Measurements from ENCODE around the gene ST8SIA1.

The ST8SIA1 gene

DNA sequence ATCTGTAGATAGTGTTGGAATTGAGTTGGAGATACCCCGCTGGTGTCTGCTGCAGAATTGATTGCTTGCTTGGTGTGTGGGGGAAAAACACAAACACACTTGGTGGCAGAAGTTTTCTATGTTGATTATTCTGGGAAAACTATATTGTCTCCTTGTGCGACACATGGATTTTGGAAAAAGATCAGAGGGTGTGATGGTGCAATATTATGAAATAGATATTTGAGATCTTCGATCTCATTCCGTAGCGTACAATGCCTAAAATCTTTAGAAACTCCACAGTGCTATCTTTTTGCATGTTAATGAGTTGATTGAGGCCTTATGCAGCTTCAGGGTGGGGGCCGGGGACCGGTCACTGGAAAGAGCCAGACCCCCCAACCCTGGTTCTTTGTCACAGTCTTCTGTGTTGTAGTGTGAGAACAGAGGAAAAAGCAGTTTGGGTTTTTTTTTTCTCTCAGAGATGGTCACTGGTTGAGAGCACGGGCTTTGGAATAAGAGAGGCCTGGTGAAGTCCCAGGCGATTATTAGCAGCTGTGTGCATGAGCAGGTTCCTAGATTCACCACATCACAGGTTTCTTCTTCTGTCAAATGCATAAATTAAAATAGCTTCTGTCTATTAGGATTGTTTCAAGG is 88.2 kb downstream of the ST8SIA1 start:
- DNase-seq (ENCODE audit: low spot score): no peak
- FAIRE-seq: no peak

DNA sequence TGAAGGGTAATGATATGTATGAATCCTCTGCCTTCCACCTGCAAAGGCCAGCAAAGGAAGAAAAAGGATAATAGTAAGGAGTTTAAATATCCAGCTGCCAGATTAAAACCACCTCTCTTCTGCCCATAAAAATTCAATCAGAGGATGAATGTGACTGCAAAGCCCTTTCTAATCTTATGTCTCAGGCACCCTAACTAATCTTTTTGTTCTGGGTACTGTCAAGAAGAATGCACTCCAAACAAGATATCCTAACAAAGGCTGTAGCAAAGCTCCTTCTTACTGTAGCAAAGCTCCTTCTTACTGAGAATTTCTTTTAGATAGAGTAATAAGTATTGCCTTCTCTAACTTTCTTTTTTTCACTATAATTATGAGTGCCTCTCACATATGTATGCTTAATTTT is 91.8 kb downstream of the ST8SIA1 start:
- DNase-seq (ENCODE audit: low spot score) (no peak), FAIRE-seq (no peak)

DNA sequence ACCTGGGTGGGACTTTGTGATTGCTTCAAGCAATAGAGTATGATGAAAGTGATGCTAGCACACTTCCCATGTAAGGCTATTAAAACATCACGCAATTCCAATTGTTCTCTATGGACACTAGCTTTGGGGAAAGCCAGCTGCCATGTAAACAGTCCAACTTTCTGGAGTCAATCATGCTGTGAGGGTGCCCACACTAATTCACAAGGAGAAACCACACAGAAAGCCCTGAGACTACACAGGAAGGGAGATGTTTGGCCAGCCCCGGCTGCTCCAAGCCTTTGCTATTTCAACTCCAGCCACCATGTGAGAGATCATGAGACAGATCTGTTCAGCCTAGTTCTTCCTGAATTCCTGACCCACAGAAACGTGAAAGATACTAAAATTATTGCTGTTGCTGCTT is 96.3 kb downstream of the ST8SIA1 start:
- DNase-seq (ENCODE audit: low spot score) (no peak), FAIRE-seq (no peak)

DNA sequence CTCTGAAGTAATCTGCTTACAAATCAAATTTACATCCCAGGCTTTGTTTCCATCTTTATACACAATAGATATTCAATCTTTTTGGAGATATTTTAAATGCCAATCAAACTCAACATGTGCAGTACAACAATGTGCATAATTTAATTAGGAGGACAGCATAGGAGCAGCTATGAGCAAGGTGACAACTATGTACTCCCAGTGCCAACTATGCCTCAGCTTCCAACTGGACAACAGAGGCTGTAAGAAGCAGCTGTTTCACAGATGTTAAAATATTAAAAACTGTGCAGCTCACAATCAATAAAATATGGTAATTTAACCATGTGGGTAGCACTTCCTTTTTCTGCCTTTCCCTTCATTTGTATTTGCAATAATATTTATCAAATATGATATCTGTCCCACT is 99.9 kb downstream of the ST8SIA1 start:
- DNase-seq (ENCODE audit: low spot score) (no peak), FAIRE-seq (no peak)

DNA sequence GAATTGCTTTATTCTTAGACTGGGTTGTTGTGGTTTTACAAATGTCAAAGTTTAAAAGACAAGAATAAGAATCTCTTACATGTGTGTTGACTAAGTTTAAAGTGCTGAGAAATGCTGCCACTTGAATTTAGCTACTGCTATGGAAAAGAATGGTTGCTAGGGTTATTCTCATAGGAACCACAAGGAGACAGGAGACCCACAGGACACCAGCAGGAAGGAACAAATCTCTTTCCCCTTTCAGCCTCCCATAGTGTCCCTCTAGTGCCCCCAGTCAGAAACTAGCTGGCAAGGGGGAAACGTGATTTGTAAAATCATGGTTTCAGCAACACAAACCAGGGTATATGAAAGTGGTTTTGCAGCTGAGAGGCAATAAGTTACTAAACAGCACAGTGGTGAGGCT is 102.7 kb downstream of the ST8SIA1 start:
- DNase-seq (ENCODE audit: low spot score): no peak
- FAIRE-seq: no peak

DNA sequence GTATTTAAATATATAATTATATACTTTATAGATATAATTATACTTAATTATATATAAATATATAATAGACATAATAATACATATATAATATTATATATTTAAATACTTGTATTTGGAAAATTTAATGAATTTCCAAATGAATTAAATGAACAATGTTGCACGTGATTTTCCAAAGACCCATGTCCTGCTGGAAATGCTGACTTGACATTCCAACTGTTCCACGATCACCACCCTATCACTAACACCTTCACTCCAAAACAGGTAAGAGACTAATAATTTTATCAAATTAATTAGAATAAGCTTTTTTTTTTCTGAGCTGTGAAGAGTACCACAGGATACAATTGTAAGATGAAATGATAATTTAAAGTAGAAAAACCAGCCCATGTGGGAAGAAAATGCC is 103.4 kb downstream of the ST8SIA1 start:
- no peak for DNase-seq (ENCODE audit: low spot score)
- no peak for FAIRE-seq

DNA sequence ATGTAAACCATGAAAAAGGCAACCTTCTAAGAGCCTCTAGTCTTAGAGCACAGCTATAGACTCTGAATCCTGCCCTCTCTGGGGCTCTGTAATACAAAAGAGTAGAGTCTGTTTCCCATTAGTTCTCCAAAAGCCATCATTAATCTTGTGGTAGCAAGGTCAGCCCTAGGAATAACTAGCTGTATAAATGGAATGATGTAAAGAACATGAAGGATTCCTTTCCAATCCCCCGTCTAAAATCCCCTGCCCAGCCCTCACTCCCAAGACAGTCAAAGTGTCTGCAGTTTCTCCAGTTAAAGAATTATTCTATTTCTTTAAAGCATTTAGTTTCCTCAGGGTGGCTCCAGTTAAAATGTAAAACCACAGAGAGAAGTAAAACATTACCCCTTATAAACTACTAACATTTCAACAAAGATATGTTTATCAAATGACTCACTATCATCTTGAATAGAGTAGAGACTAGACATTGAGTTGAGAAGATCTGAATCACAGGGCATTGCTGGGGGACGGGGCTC is 104.2 kb downstream of the ST8SIA1 start:
- no peak for FAIRE-seq
- DNase-seq (ENCODE audit: low spot score): peak; percentile 12

DNA sequence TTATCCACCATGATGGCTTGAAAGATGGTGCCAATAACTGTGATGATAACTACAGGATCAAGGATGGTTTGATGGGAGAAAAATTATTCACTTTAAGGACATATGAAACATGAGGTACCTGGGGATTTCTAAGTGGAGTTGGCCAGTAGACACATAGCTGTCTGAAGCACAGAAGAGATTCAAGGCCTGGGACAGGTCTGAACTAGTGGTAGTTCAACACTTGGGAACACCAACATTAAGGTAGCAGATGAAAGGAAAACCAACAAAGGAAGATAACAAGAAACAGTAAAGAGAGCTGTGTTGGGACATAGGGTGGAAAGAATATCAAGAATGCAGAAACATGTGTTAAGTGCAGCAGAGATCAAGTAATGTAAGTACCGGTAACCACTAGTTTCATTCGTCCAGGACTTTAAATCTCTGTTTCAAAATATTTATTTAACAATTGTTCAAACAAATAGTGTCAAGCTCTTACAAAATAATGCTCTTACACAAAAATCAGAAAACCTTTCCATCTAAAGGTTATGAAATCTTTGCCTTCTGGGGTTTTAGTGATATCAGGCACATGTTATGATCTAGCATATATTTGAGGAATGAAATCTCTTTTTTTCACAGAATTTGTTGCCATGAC is 104.7 kb downstream of the ST8SIA1 start:
- no peak for DNase-seq (ENCODE audit: low spot score)
- FAIRE-seq: no peak

DNA sequence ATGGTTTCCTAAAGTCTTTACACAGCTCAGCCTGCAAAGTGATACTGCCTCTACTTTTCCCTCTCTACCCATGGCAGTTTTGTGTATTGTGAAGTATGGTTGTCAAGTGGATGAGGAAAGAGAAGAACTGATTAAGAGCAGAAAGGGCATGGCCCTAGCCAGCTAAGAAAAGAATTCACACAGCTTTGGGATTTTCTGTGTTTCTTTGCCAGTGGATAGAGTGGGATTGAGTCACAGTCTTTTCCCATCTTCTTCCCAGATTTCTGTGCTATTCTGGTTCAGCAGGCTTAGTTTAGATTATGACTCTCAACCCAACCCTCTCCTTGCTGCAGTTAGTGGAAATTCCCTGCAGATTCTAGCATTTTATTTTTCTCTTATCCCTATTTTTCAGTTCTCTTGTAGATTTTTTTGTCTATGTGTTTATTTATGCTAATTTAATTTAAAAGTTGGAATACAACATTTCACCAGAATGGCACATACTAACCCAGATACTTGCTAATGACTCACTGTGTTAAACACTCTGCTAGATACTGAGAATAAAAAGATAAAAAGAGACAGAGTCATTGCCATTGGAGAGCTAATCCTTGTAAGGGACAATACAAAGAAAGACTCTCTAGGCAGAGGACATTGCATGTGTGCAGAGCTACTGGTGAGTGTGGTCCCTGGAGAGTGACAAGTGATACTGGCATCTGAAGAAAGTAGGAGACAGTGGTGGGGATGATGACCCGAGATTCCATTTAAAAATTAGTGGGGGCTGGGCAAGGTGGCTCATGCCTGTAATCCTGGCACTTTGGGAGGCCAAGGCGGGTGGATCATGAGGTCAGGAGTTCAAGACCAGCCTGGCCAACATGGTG is 106.3 kb downstream of the ST8SIA1 start:
- DNase-seq (ENCODE audit: low spot score): no peak
- FAIRE-seq: no peak

DNA sequence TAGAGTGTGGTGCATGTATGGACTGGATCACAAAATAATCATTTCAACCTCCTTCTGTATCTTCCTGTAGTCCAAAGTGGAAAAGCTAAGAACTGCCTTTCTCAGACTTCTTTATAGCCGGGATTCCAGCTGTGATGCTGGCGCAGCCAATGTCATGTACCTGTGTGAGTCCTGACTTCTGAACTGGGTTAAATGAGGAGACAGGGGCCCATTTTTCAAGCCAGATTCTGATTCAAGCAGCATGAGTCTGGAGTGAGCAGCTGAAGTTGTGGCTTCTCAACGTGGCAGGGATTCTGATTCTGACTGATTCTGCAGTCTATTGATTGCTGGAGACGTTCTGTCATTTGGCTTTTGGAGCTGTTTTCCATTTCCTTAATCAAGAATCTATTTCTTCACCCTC is 111.2 kb downstream of the ST8SIA1 start:
- FAIRE-seq (no peak), DNase-seq (ENCODE audit: low spot score) (no peak)

DNA sequence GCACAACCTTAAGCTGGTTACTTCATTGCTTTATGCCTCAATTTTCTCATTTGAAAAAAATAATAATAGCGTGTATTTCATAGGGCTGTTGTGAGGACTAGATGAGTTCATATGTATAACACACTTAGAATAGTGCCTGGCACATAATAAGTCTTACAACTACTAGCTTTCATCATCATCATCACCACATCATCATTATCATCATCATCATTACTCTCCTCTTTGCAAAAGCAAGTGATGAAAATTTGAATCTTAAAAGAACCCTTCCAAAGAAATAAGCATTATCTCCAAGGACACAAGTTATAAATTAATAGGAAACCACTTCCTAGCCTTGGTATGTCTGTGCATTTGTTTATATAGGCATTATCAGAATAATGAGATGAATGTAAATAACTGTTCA is 117.0 kb downstream of the ST8SIA1 start:
- FAIRE-seq: no peak
- no peak for DNase-seq (ENCODE audit: low spot score)

DNA sequence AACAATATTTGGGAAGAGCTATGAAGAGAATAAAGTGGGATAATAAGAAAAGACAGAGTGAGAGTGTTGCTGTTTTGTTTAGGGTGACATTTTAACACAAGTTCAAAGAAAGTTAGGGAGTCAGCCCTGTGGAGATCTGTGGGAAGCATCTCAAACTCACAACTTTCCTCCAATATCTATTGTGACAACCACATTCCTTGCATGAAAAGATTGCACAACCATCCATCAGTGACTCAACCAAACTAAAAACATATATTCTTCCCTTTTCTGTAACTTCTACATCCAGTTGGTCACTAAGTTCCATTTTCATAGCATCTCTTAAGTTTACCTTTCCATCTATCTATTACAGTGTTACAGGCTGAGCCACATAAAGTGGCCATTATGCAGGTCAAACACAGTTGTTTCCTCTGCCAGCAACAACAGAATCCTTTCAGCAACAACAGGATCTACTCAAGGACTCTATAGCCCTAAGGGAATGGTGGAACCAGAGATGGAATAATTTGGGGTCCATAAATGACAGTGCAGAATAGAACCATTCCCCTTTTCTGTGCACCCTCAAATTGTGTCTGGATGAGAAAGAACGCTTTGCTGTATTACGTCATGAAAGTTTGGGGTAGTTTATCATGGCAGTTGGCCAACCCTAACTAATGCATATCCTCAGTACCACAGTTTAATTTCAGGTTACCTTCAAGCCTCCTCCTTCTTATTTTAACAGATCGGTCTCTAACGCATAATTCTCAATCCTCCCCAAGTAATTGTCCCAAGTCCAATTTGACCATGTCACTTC is 118.8 kb downstream of the ST8SIA1 start:
- FAIRE-seq (no peak), DNase-seq (ENCODE audit: low spot score) (no peak)

DNA sequence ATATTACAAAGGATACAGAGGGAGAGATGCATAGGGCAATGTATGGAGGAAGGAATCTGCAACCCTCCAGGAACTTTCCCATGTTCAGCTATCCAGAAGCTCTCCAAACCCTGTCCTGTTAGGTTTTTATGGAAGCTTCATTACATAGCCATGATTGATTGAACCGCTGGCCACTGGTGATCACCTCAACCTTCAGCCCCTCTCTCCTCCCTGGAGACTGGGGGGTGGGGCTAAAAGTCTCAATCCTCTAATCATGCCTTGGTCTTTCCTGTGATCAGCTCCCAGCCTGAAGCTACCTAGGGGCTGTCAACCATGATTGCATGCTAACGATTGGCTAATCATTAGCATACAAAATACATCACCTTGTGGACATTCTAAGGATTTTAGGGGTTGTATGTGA is 123.4 kb downstream of the ST8SIA1 start:
- FAIRE-seq (no peak), DNase-seq (ENCODE audit: low spot score) (no peak)

DNA sequence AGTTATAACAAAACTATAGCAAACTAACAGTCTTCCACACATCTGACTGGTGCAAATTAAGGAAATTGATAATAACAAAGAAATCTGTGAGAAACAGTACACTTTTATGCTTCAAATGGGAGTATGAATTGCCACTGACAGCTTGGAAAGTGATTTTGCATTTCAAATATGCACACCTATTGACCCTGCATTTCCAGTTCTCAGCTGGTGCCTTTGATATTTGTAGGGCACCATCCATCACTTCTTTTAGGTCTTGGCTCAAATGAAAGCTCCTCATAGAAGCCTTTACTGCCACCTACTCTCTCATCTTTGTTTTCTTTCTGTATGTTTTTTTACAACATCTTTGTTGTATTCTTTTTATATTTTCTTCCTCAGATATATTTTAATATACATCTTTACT is 125.1 kb downstream of the ST8SIA1 start:
- FAIRE-seq: no peak
- no peak for DNase-seq (ENCODE audit: low spot score)

DNA sequence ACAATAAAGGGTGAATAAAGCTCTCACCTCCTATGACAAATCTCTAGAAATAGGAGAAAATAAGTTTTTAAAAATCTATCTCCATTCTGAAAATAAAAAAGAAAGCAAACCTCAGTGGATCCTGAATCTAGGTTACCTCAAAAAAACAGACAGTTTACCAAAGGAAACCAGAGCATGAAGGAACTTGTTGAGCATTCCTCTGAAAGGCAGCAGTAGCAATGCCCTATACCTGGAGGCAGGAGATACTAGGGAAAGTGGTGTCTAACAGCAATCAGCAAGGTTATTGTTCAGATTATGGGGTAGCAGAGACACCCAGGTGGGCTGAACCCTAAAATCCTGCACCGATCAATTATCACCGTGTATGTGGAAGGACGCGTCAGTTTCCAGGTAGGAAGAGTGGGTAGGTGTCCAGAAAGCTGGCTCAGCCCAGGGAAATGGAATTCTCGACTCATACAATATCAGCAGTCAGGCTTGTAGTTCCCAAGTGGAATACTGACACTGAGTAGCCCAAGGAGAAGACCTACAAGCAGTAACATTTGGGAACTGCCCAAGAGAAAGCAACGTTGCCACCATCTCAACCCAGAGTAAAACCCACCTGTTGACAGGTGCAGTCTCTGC is 128.3 kb downstream of the ST8SIA1 start:
- DNase-seq (ENCODE audit: low spot score) (no peak), FAIRE-seq (no peak)

DNA sequence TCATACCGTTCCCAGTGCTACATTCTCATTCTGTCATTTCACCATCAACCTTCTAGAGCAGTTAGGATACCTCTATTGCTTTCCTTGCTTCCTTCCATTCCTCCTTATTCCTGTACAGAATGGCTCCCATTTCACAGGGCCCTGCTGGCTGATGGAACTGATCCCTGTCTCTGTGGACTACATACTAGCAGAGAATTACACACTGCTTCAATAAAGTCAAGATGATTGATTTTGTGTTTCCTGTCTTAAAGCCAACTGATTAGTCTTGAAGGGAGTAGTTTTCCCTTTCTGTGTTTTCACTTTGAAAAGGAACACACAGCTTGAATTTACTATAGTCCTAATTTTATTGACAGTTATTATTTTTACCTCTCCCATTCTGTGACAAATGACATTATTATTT is 130.1 kb downstream of the ST8SIA1 start:
- no peak for FAIRE-seq
- no peak for DNase-seq (ENCODE audit: low spot score)

DNA sequence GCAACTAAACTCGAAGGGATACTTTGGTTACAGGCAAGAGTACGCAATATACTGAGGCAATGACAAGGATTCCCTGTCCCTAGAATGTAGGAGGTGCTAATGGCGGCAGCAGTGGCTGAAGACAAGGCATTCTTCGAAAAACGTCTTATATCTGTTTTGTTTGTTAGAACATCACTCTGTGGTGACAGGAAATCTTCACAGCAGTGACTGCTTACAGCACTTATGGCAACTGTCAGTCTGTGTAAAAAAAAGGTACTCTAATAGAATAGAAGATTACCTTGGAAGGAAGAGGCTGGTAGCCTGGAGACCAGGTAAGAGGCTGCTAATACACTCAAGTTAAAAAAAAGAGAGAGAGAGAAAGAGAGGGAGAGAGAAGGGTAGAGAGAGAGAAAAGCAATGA is 131.7 kb downstream of the ST8SIA1 start:
- DNase-seq (ENCODE audit: low spot score) (no peak), FAIRE-seq (no peak)

DNA sequence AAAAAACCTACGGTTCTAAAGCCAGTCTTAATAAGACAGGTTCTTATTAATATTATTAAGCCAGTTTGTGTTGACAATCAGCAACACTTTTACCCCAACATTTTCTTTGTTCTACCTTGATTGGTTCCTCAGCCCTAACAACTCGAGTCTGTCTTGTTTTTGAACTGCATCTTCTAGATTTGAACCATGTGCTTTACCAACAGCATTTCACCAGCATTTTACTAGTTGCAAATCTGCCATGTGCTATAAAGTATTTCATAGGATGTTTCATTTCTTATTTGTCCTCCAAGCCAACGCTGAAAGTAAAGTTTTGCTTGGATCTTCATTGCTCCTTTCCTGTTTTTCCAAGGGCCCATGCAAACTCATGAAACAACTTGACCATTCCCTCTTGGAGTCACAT is 133.4 kb downstream of the ST8SIA1 start:
- DNase-seq (ENCODE audit: low spot score) (no peak), FAIRE-seq (no peak)

DNA sequence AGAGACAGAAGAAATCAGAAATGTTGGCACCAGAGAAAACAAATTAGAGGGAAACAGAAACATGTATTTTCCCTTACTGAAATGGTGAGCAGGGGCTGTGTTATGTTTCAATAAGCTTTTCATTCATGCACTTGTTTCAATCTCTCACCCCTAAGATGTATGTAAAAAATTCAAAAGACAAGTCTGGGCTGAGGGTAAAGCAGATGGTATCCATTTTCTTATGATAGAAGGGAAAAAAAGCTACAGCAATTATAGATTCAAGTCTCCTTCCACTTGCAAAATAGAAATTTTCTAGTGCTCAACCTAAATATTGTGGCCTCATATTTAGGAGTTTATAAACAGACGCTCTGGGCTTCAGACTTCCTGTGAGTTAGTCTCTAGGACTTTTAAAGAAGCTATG is 138.3 kb downstream of the ST8SIA1 start:
- FAIRE-seq: no peak

DNA sequence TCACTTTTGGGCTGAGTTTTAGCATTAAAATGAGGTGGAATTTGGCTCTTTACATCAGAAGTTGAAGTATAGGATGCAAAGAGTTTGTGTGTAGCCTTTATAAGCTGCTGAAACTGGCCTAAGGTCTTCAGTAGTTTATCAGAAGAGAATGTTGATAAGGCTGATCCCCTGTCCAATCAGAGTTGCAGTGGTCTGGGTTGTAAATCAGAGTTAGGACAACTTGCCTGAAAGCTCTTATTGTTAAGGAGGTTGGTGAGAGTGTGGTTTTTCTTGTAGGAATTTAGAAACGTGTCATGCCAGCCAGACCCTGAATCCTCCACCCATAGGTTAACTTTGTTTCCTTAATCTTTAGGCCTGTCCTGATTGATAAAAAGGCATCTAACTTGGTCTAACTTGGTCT is 143.5 kb downstream of the ST8SIA1 start:
- DNase-seq (ENCODE audit: low spot score) (no peak), FAIRE-seq (no peak)

More for the DNA sequence above, 138.3 kb downstream of the ST8SIA1 start:
- DNase-seq (ENCODE audit: low spot score): no peak

DNA sequence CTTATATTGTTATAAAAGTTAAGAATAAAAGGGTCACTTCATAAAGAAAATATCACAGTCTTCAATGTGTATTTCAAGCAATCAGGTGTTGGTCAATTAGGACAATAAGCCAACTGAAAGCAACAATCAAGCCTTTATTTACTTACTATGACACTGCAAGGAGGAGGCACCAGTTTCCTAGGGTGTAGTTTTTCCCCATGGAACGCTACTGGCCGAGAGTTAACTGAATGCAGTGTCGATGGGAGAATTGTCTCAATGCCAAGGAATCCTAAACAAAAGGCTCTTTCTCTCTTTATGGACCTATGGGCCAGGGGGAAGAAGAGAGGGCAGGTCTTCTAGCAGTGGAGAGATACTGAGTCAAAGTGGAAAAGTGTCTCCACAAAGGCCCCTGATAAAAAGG is 146.1 kb downstream of the ST8SIA1 start:
- DNase-seq (ENCODE audit: low spot score) (no peak), FAIRE-seq (no peak)
